ENCODE data around the gene NCOA1. TPM values are rescaled to one million over a fixed set of nuclear protein-coding genes. Genes with fewer than 3 reads are reported as not detected.

Gene NCOA1
- total and polyA plus RNA-seq, 2 donors (not counting 3 experiments of a cell fraction or from before 2014, with no cell fraction given), result 11.4 to 14.1 TPM

- Histone ChIP-seq H3K9ac (replicated peaks; ENCODE audit: extremely low read depth, insufficient read depth, low read length) (no peak overlapping the region), H3K9me1 (replicated peaks; ENCODE audit: control insufficient read depth, extremely low read depth, insufficient read depth, low read length) (no peaks in the 10 kb centered on the region), H3K4me3 (replicated peaks in 1 of 3; ENCODE audit: insufficient read depth in 1 of 3, low read depth in 1 of 3, low read length in 3 of 3) (no peak overlapping the region), H3K4me1 (ENCODE audit: control insufficient read depth, extremely low read depth, insufficient read depth, low read length) (no peaks in the 10 kb centered on the region), H2AFZ (ENCODE audit: low read depth, low read length) (no peak overlapping the region), H4K20me1 (replicated peaks; ENCODE audit: control insufficient read depth, extremely low read depth, insufficient read depth, low read length) (no peaks in the 10 kb centered on the region), H3K9me3 (replicated peaks; ENCODE audit: control insufficient read depth, insufficient read depth, low read length) (no peaks in the 10 kb centered on the region), H3K36me3 (ENCODE audit: control insufficient read depth in 2 of 2, extremely low read depth in 1 of 2, insufficient read depth in 2 of 2, low read length in 2 of 2) (no peaks in the 10 kb centered on the region), H3K27me3 (ENCODE audit: control insufficient read depth in 2 of 2, insufficient read depth in 2 of 2, low read length in 2 of 2) (no peaks in the 10 kb centered on the region), H3K27ac (ENCODE audit: insufficient read depth, low read depth, low read length) (no peak overlapping the region), H3K4me2 (ENCODE audit: insufficient read depth, low read length) (no peak overlapping the region), H3K79me2 (ENCODE audit: control insufficient read depth, insufficient read depth, low read length) (no peaks in the 10 kb centered on the region)
- no TSS peak for BruUV-seq (replicated peaks)
- intact Hi-C loops (cut with micrococcal nuclease) (no loop called here), dilution Hi-C loops (cut with MboI; ENCODE audit: extremely low pct_ligation_motif_present, low sequenced_read_pairs) (no loop called here)
- DNase-seq (ENCODE audit: low read depth, low spot score) (no peak), FAIRE-seq (no peak)
- CTCF ChIA-PET, result interaction anchor here (1.1 kb wide), 1 partner anchor 13 kb away, joined by 4 read pairs; no protein-coding TSS in a partner anchor
- TF ChIP-seq MYC (IDR thresholded peaks at IDR 0.05; ENCODE audit: low read depth, low read length), result no peak
- TF ChIP-seq GATA2 (IDR thresholded peaks at IDR 0.05; ENCODE audit: insufficient read depth, insufficient read length, low read depth, low read length), result no peak
- no peak for TF ChIP-seq POLR2AphosphoS5 (IDR thresholded peaks at IDR 0.05; ENCODE audit: insufficient read depth, low read depth, low read length)
- no peak for TF ChIP-seq FOS (IDR thresholded peaks at IDR 0.05; ENCODE audit: borderline replicate concordance, insufficient read depth, low read length)
- TF ChIP-seq POLR2A (IDR thresholded peaks at IDR 0.05; ENCODE audit: low read depth, low read length), result no peak
- no peak for TF ChIP-seq CTCF (IDR thresholded peaks at IDR 0.05; ENCODE audit: extremely low read depth in 1 of 2, insufficient read depth in 1 of 2, low read depth in 1 of 2, low read length in 2 of 2)
- POLR2A ChIA-PET, result no interaction called here
Measured at GRCh38 chr2:24448797-24449196, 42.3 kb upstream of the NCOA1 start.

GRCh38 chr2:24449344-24449743 lies 41.7 kb upstream of the NCOA1 start:
- H3K4me1 ChIP-seq (ENCODE audit: control insufficient read depth, extremely low read depth, insufficient read depth, low read length), result no peaks in the 10 kb centered on the region
- intact Hi-C loops (cut with micrococcal nuclease), result no loop called here

More at GRCh38 chr2:24449344-24449743, 41.7 kb upstream of the NCOA1 start:
- Histone ChIP-seq H3K9me1 (replicated peaks; ENCODE audit: control insufficient read depth, extremely low read depth, insufficient read depth, low read length) (no peaks in the 10 kb centered on the region), H3K36me3 (ENCODE audit: control insufficient read depth in 2 of 2, extremely low read depth in 1 of 2, insufficient read depth in 2 of 2, low read length in 2 of 2) (no peaks in the 10 kb centered on the region), H3K27ac (ENCODE audit: insufficient read depth, low read depth, low read length) (no peak overlapping the region), H3K79me2 (ENCODE audit: control insufficient read depth, insufficient read depth, low read length) (no peaks in the 10 kb centered on the region), H3K9ac (replicated peaks; ENCODE audit: extremely low read depth, insufficient read depth, low read length) (no peak overlapping the region), H3K27me3 (ENCODE audit: control insufficient read depth in 2 of 2, insufficient read depth in 2 of 2, low read length in 2 of 2) (no peaks in the 10 kb centered on the region), H3K9me3 (replicated peaks; ENCODE audit: control insufficient read depth, insufficient read depth, low read length) (no peaks in the 10 kb centered on the region), H2AFZ (ENCODE audit: low read depth, low read length) (no peak overlapping the region), H3K4me3 (replicated peaks in 1 of 3; ENCODE audit: insufficient read depth in 1 of 3, low read depth in 1 of 3, low read length in 3 of 3) (no peak overlapping the region), H3K4me2 (ENCODE audit: insufficient read depth, low read length) (no peak overlapping the region), H4K20me1 (replicated peaks; ENCODE audit: control insufficient read depth, extremely low read depth, insufficient read depth, low read length) (no peaks in the 10 kb centered on the region)
- POLR2A ChIA-PET, result no interaction called here
- dilution Hi-C loops (cut with MboI; ENCODE audit: extremely low pct_ligation_motif_present, low sequenced_read_pairs), result no loop called here
- TF ChIP-seq POLR2AphosphoS5 (IDR thresholded peaks at IDR 0.05; ENCODE audit: insufficient read depth, low read depth, low read length) (no peak), EZH2 (IDR thresholded peaks at IDR 0.05; ENCODE audit: borderline replicate concordance, low read depth, low read length, severe bottlenecking) (no peak), FOS (IDR thresholded peaks at IDR 0.05; ENCODE audit: borderline replicate concordance, insufficient read depth, low read length) (no peak), CTCF (IDR thresholded peaks at IDR 0.05; ENCODE audit: extremely low read depth in 1 of 2, insufficient read depth in 1 of 2, low read depth in 1 of 2, low read length in 2 of 2) (no peak), MYC (IDR thresholded peaks at IDR 0.05; ENCODE audit: low read depth, low read length) (no peak), POLR2A (IDR thresholded peaks at IDR 0.05; ENCODE audit: low read depth, low read length) (no peak), JUN (IDR thresholded peaks at IDR 0.05; ENCODE audit: borderline replicate concordance, insufficient read depth, insufficient read length, low read depth) (no peak), GATA2 (IDR thresholded peaks at IDR 0.05; ENCODE audit: insufficient read depth, insufficient read length, low read depth, low read length) (no peak), MAX (IDR thresholded peaks at IDR 0.05; ENCODE audit: insufficient read depth, insufficient read length) (no peak)
- no peak for DNase-seq (ENCODE audit: low read depth, low spot score)
- CTCF ChIA-PET, result no interaction called here
- FAIRE-seq, result no peak
- no TSS peak for BruUV-seq (replicated peaks)

All from endothelial cell of umbilical vein (primary cell).